Activated naive CD8-positive, alpha-beta T cell treated with anti-CD3 and anti-CD28 coated beads, Interleukin-2, amount 10 ng/mL, durations not matched to agents 7 days and 5 days (primary cell): ENCODE measurements around the gene SLC16A13. TPM values are rescaled to one million over a fixed set of nuclear protein-coding genes. Genes with fewer than 3 reads are reported as not detected.
"Not testable (repeated sequence)": the region's sequence is repeated elsewhere in the genome, so short reads cannot be mapped to it uniquely, and the experiment has no call there.

Experiments
- ATAC-seq: fragments of 150-1000 bp; cut with Tn5 transposase; one replicate; pipeline ENCODE4 v1.10.0; 2021; ENCODE audit warnings: low read depth, moderate library complexity
- POLR2A ChIA-PET: fragments of 350-600 bp; sonication (Branson Sonifier 250); formaldehyde crosslinking; loops from one replicate; lab custom pipeline; 2021; ENCODE audit warnings: antibody characterized with exemption; lab: Charles Lee
- DNase-seq: peaks from one replicate; pipeline ENCODE4 v3.0.0; 2021
- H3K27ac Mint-ChIP-seq: one replicate; pipeline ENCODE4 v1.8.0; 2022; ENCODE audit warnings: mild to moderate bottlenecking, mixed read lengths
- H3K27me3 Mint-ChIP-seq: one replicate; pipeline ENCODE4 v1.8.0; 2022; ENCODE audit warnings: mild to moderate bottlenecking, moderate library complexity, mixed read lengths
- H3K36me3 Mint-ChIP-seq: one replicate; pipeline ENCODE4 v1.8.0; 2021; ENCODE audit warnings: mild to moderate bottlenecking, mixed read lengths
- H3K4me1 Mint-ChIP-seq: one replicate; pipeline ENCODE4 v1.8.0; 2021; ENCODE audit warnings: mixed read lengths
- H3K4me3 Mint-ChIP-seq: one replicate; pipeline ENCODE4 v1.8.0; 2022; ENCODE audit warnings: mild to moderate bottlenecking, moderate library complexity, mixed read lengths
- H3K9me3 Mint-ChIP-seq: one replicate; pipeline ENCODE4 v1.8.0; 2021; ENCODE audit warnings: mixed read lengths
- total RNA-seq, 2 experiments: library from RNA; stranded (reverse); gene quantifications; one replicate each; pipeline ENCODE4 v1.2.3, GENCODE V29; 2021

Gene SLC16A13
- total RNA-seq, 2 experiments from 2014 or later: 15.8 to 16.0 TPM

GRCh38 chr17:7043497-7044198 lies 7.8 kb downstream of the SLC16A13 start, which contains the start of gene SLC16A11:
TSS of gene SLC16A11 (minus strand) at chr17:7044092. CDS start at chr17:7043513, 579 bp downstream.
- H3K9me3 Mint-ChIP-seq: no peaks in the 10 kb centered on the region
- ATAC-seq: peak; percentile 11
- DNase-seq: peak; percentile 58
- peaks cover 32% of the 10 kb centered on the region for H3K4me1 Mint-ChIP-seq
- no peaks in the 10 kb centered on the region for H3K36me3 Mint-ChIP-seq
- H3K27me3 Mint-ChIP-seq: peaks cover 12% of the 10 kb centered on the region
- peak within 1 kb of the TSS; percentile 81 for H3K4me3 Mint-ChIP-seq
- POLR2A ChIA-PET: no interaction called here
- peak within 1 kb of the TSS; percentile 73 for H3K27ac Mint-ChIP-seq

- H3K4me1 Mint-ChIP-seq: peaks cover 23% of the 10 kb centered on the region
- POLR2A ChIA-PET: interaction anchor here (0.8 to 3.0 kb wide), 9 partner anchors 10 to 642 kb away, joined by 3 to 21 read pairs (median 4); partner anchors contain the start of genes DVL2, MPDU1, SLC16A13 and TP53
- H3K4me3 Mint-ChIP-seq: peak overlapping the region; percentile 71
- ATAC-seq: peak; percentile 17
- no peak for DNase-seq
- no peaks in the 10 kb centered on the region for H3K9me3 Mint-ChIP-seq
- no peaks in the 10 kb centered on the region for H3K36me3 Mint-ChIP-seq
- peaks cover 12% of the 10 kb centered on the region for H3K27me3 Mint-ChIP-seq
- no peak overlapping the region for H3K27ac Mint-ChIP-seq
Observed at GRCh38 chr17:7045492-7046126, 9.8 kb downstream of the SLC16A13 start.

- POLR2A ChIA-PET: interaction anchor here (0.5 to 3.0 kb wide), 9 partner anchors 11 to 538 kb away, joined by 3 to 21 read pairs (median 4); partner anchors contain the start of genes DVL2, MPDU1 and SLC16A13
- DNase-seq (peak; percentile 63), ATAC-seq (peak; percentile 26)
- H3K27me3 Mint-ChIP-seq: peaks cover 12% of the 10 kb centered on the region
- peak overlapping the region; percentile 81 for H3K27ac Mint-ChIP-seq
- H3K4me1 Mint-ChIP-seq: peaks cover 23% of the 10 kb centered on the region
- no peaks in the 10 kb centered on the region for H3K9me3 Mint-ChIP-seq
- no peaks in the 10 kb centered on the region for H3K36me3 Mint-ChIP-seq
- H3K4me3 Mint-ChIP-seq: peak overlapping the region; percentile 71
Observed at GRCh38 chr17:7046127-7046724, 10.4 kb downstream of the SLC16A13 start.

GRCh38 chr17:7046725-7047397 lies 11.0 kb downstream of the SLC16A13 start:
- POLR2A ChIA-PET: interaction anchor here (0.5 to 3.0 kb wide), 5 partner anchors 11 to 382 kb away, joined by 4 to 21 read pairs (median 6); partner anchors contain the start of gene SLC16A13
- peak overlapping the region; percentile 81 for H3K27ac Mint-ChIP-seq
- ATAC-seq (peak; percentile 32), DNase-seq (peak; percentile 63)
- peaks cover 12% of the 10 kb centered on the region for H3K27me3 Mint-ChIP-seq
- peak overlapping the region; percentile 71 for H3K4me3 Mint-ChIP-seq
- H3K9me3 Mint-ChIP-seq, H3K36me3 Mint-ChIP-seq: not testable (repeated sequence)
- peaks cover 23% of the 10 kb centered on the region for H3K4me1 Mint-ChIP-seq

GRCh38 chr17:7047566-7047965 lies 11.8 kb downstream of the SLC16A13 start:
- H3K9me3 Mint-ChIP-seq: no peaks in the 10 kb centered on the region
- no peak for DNase-seq
- H3K4me1 Mint-ChIP-seq: peaks cover 19% of the 10 kb centered on the region
- ATAC-seq: no peak
- no peak overlapping the region for H3K4me3 Mint-ChIP-seq
- H3K36me3 Mint-ChIP-seq: no peaks in the 10 kb centered on the region
- no peak overlapping the region for H3K27ac Mint-ChIP-seq
- POLR2A ChIA-PET: interaction anchor here (0.9 kb wide), 1 partner anchor 12 kb away, joined by 3 read pairs; the partner anchor contains the start of gene SLC16A13
- H3K27me3 Mint-ChIP-seq: peaks cover 9% of the 10 kb centered on the region

- Mint-ChIP-seq H3K27me3 (peaks cover 9% of the 10 kb centered on the region), H3K4me3 (no peak overlapping the region), H3K27ac (no peak overlapping the region), H3K4me1 (peaks cover 19% of the 10 kb centered on the region), H3K9me3 (no peaks in the 10 kb centered on the region), H3K36me3 (no peaks in the 10 kb centered on the region)
- no peak for ATAC-seq
- POLR2A ChIA-PET: no interaction called here
- DNase-seq: no peak
Observed at GRCh38 chr17:7048968-7049367, 13.2 kb downstream of the SLC16A13 start.

- not testable (repeated sequence) for H3K36me3 Mint-ChIP-seq, ATAC-seq, H3K27me3 Mint-ChIP-seq, H3K4me3 Mint-ChIP-seq, DNase-seq, H3K9me3 Mint-ChIP-seq, H3K27ac Mint-ChIP-seq
- H3K4me1 Mint-ChIP-seq: peaks cover 15% of the 10 kb centered on the region
- POLR2A ChIA-PET: interaction anchor here (0.7 kb wide), 1 partner anchor 1163 kb away, joined by 4 read pairs; no protein-coding TSS in a partner anchor
Observed at GRCh38 chr17:7050583-7050982, 14.8 kb downstream of the SLC16A13 start.

GRCh38 chr17:7056386-7056785 lies 20.6 kb downstream of the SLC16A13 start:
- no peaks in the 10 kb centered on the region for H3K36me3 Mint-ChIP-seq
- POLR2A ChIA-PET: no interaction called here
- peaks cover 1% of the 10 kb centered on the region for H3K4me1 Mint-ChIP-seq
- ATAC-seq (no peak), DNase-seq (no peak)
- peaks cover 2% of the 10 kb centered on the region for H3K27me3 Mint-ChIP-seq
- no peak overlapping the region for H3K4me3 Mint-ChIP-seq
- no peaks in the 10 kb centered on the region for H3K9me3 Mint-ChIP-seq
- H3K27ac Mint-ChIP-seq: no peak overlapping the region

- ATAC-seq: no peak
- H3K4me1 Mint-ChIP-seq: peaks cover 1% of the 10 kb centered on the region
- no peaks in the 10 kb centered on the region for H3K9me3 Mint-ChIP-seq
Observed at GRCh38 chr17:7058831-7059447, 23.1 kb downstream of the SLC16A13 start.

GRCh38 chr17:7060165-7060891 lies 24.5 kb downstream of the SLC16A13 start:
- no peak for ATAC-seq
- no peaks in the 10 kb centered on the region for H3K9me3 Mint-ChIP-seq
- DNase-seq: no peak
- peaks cover 2% of the 10 kb centered on the region for H3K27me3 Mint-ChIP-seq
- H3K36me3 Mint-ChIP-seq: no peaks in the 10 kb centered on the region
- H3K27ac Mint-ChIP-seq: no peak overlapping the region
- H3K4me3 Mint-ChIP-seq: no peak overlapping the region
- POLR2A ChIA-PET: interaction anchor here (0.6 kb wide), 1 partner anchor 107 kb away, joined by 4 read pairs; no protein-coding TSS in a partner anchor
- H3K4me1 Mint-ChIP-seq: peaks cover 1% of the 10 kb centered on the region

More at GRCh38 chr17:7058831-7059447, 23.1 kb downstream of the SLC16A13 start:
- Mint-ChIP-seq H3K27me3 (peaks cover 2% of the 10 kb centered on the region), H3K36me3 (no peaks in the 10 kb centered on the region), H3K27ac (no peak overlapping the region), H3K4me3 (no peak overlapping the region)
- DNase-seq: no peak
- POLR2A ChIA-PET: no interaction called here

- Mint-ChIP-seq H3K4me3 (no peak overlapping the region), H3K27me3 (no peaks in the 10 kb centered on the region), H3K36me3 (no peaks in the 10 kb centered on the region), H3K9me3 (peaks cover 5% of the 10 kb centered on the region), H3K27ac (no peak overlapping the region), H3K4me1 (peaks cover 1% of the 10 kb centered on the region)
- ATAC-seq: no peak
- no peak for DNase-seq
- POLR2A ChIA-PET: no interaction called here
Observed at GRCh38 chr17:7063518-7064094, 27.8 kb downstream of the SLC16A13 start.

- Mint-ChIP-seq H3K27ac (no peak overlapping the region), H3K9me3 (peaks cover 6% of the 10 kb centered on the region), H3K4me3 (no peak overlapping the region), H3K27me3 (no peaks in the 10 kb centered on the region), H3K36me3 (no peaks in the 10 kb centered on the region), H3K4me1 (peaks cover 1% of the 10 kb centered on the region)
- ATAC-seq: no peak
- no peak for DNase-seq
- POLR2A ChIA-PET: no interaction called here
Observed at GRCh38 chr17:7064261-7064660, 28.4 kb downstream of the SLC16A13 start.
